Measurements from ENCODE around the gene KLHL22.

- TF ChIP-seq CTCF (IDR thresholded peaks at IDR 0.05; ENCODE audit: borderline replicate concordance, extremely low read depth, low read length, poor library complexity, severe bottlenecking) (no peak), EZH2 (IDR thresholded peaks at IDR 0.05; ENCODE audit: borderline replicate concordance, low read depth, low read length, severe bottlenecking) (no peak)
Measured at GRCh38 chr22:20428496-20429253, 66.9 kb downstream of the KLHL22 start.

Data from DND-41 (cell line).